ENCODE results near the gene MMP24OS.

- TF ChIP-seq CTCF (conservative IDR thresholded peaks at IDR 0.05; ENCODE audit: low read depth, low read length), result no peak
- TF ChIP-seq POLR2A (IDR thresholded peaks at IDR 0.05; ENCODE audit: low read depth, low read length), result no peak; the same call in 1 of the 2 replicates
- TF ChIP-seq MXI1 (IDR thresholded peaks at IDR 0.05; ENCODE audit: borderline replicate concordance, low read depth, low read length), result no peak
- TF ChIP-seq SMC3 (IDR thresholded peaks at IDR 0.05; ENCODE audit: low read depth, low read length), result no peak
- TF ChIP-seq RCOR1 (IDR thresholded peaks at IDR 0.05; ENCODE audit: insufficient replicate concordance, low read length), result no peak
- TF ChIP-seq FOS (IDR thresholded peaks at IDR 0.05; ENCODE audit: low read depth, low read length), result peak; percentile 16; the same call in 1 of the 2 replicates
- TF ChIP-seq USF2 (IDR thresholded peaks at IDR 0.05; ENCODE audit: low read depth, low read length), result no peak
- TF ChIP-seq CEBPB (IDR thresholded peaks at IDR 0.05; ENCODE audit: low read depth, low read length), result peak; percentile 32; the same call in 1 of the 2 replicates
- no peak for TF ChIP-seq RAD21 (IDR thresholded peaks at IDR 0.05; ENCODE audit: low read length)
- TF ChIP-seq MAFK (IDR thresholded peaks at IDR 0.05; ENCODE audit: low read depth, low read length), result no peak
- TF ChIP-seq CHD1 (IDR thresholded peaks at IDR 0.05; ENCODE audit: low read depth, low read length), result 0 out of 2 replicates have a peak, but pooled peaks have one; percentile 74
- TF ChIP-seq NFE2L2 (IDR thresholded peaks at IDR 0.05; ENCODE audit: low read depth, low read length), result no peak
- TF ChIP-seq MAZ (IDR thresholded peaks at IDR 0.05; ENCODE audit: borderline replicate concordance, low read depth, low read length), result no peak
- TF ChIP-seq ELK1 (IDR thresholded peaks at IDR 0.05; ENCODE audit: borderline replicate concordance, low read depth, low read length), result no peak
Measured at GRCh38 chr20:35319871-35320197, 41.9 kb upstream of the MMP24OS start.
